Measurements from ENCODE around the gene TMEM178B. TPM values are rescaled to one million over a fixed set of nuclear protein-coding genes. Genes with fewer than 3 reads are reported as not detected.

The TMEM178B gene
- polyA plus RNA-seq, 2 of the 4 experiments (the other 2 are of a cell fraction): 0.88 to 0.93 TPM

GRCh38 chr7:141431140-141431479, 357.2 kb downstream of the TMEM178B start (continued):
- TF ChIP-seq KDM1A (IDR thresholded peaks at IDR 0.05; ENCODE audit: low read depth) (no peak), RARB (CRISPR knock-in tag; IDR thresholded peaks at IDR 0.05) (no peak), ZSCAN20 (CRISPR knock-in tag; IDR thresholded peaks at IDR 0.05) (no peak), HEYL (CRISPR knock-in tag; IDR thresholded peaks at IDR 0.05) (no peak), PHF8 (IDR thresholded peaks at IDR 0.05; ENCODE audit: borderline replicate concordance, low read depth) (no peak), NFE2L2 (conservative IDR thresholded peaks at IDR 0.05; ENCODE audit: low read length) (no peak), ZNF302 (CRISPR knock-in tag; IDR thresholded peaks at IDR 0.05) (no peak), HOXB13 (CRISPR knock-in tag; IDR thresholded peaks at IDR 0.05; ENCODE audit: low read depth) (no peak)

- no peak for FAIRE-seq
- ChIA-PET POLR2A (no interaction called here), CTCF (no interaction called here)
- no peak for DNase-seq (ENCODE audit: low read depth in 1 of 2, low spot score in 1 of 2)
- WGBS (ENCODE audit: missing lambda C conversion rate): 21% methylated on average over 1 of the region's 1 CpG
- no peak overlapping the region for H3K27ac ChIP-seq
- no peak for TF ChIP-seq MYC (IDR thresholded peaks at IDR 0.05; ENCODE audit: borderline replicate concordance, low read length)
- no peak for TF ChIP-seq HES2 (IDR thresholded peaks at IDR 0.05)
- no peak for TF ChIP-seq EHF (CRISPR knock-in tag; IDR thresholded peaks at IDR 0.05)
- TF ChIP-seq EP300 (IDR thresholded peaks at IDR 0.05): no peak
- no peak for TF ChIP-seq JUN (IDR thresholded peaks at IDR 0.05)
- TF ChIP-seq HEYL (CRISPR knock-in tag; IDR thresholded peaks at IDR 0.05): no peak
- H3K4me1 ChIP-seq: no peaks in the 10 kb centered on the region
- no peak overlapping the region for H3K4me2 ChIP-seq
- no peak overlapping the region for H3K4me3 ChIP-seq
- no peak for ATAC-seq
- peaks cover 5% of the 10 kb centered on the region; the same call in 1 of the 3 replicates for H3K9me3 ChIP-seq
Observed at GRCh38 chr7:141431711-141432110, 357.8 kb downstream of the TMEM178B start.

- WGBS (ENCODE audit: missing lambda C conversion rate): 29% methylated on average over 2 of the region's 2 CpGs
- CTCF ChIA-PET: no interaction called here
Observed at GRCh38 chr7:141433698-141434097, 359.8 kb downstream of the TMEM178B start.

More at GRCh38 chr7:141433698-141434097, 359.8 kb downstream of the TMEM178B start:
- no peaks in the 10 kb centered on the region for H3K4me1 ChIP-seq
- H3K9me3 ChIP-seq: no peaks in the 10 kb centered on the region; the same call in 2 of the 3 replicates
- H3K4me3 ChIP-seq: no peak overlapping the region
- TF ChIP-seq EHMT2 (IDR thresholded peaks at IDR 0.05; ENCODE audit: low read depth): no peak
- no peak for TF ChIP-seq NFE2L2 (conservative IDR thresholded peaks at IDR 0.05; ENCODE audit: low read length)
- TF ChIP-seq MAX (IDR thresholded peaks at IDR 0.05): no peak
- TF ChIP-seq USF2 (IDR thresholded peaks at IDR 0.05): no peak
- TF ChIP-seq BCL3 (IDR thresholded peaks at IDR 0.05): no peak
- TF ChIP-seq FOSL2 (IDR thresholded peaks at IDR 0.05): no peak
- no peak for TF ChIP-seq FOSL2 (CRISPR knock-in tag; IDR thresholded peaks at IDR 0.05)
- TF ChIP-seq JUN (IDR thresholded peaks at IDR 0.05): no peak
- TF ChIP-seq POLR2A (IDR thresholded peaks at IDR 0.05; ENCODE audit: low read length): no peak
- no peak for TF ChIP-seq REST (IDR thresholded peaks at IDR 0.05)
- no peak for TF ChIP-seq E2F6 (IDR thresholded peaks at IDR 0.05; ENCODE audit: borderline replicate concordance, low read depth)
- TF ChIP-seq CEBPB (IDR thresholded peaks at IDR 0.05): no peak
- TF ChIP-seq ATOH8 (CRISPR knock-in tag; IDR thresholded peaks at IDR 0.05; ENCODE audit: low read depth): no peak
- no peak for TF ChIP-seq RFX5 (IDR thresholded peaks at IDR 0.05)
- no peak for TF ChIP-seq CTCF (IDR thresholded peaks at IDR 0.05)
- TF ChIP-seq PHF8 (IDR thresholded peaks at IDR 0.05; ENCODE audit: borderline replicate concordance, low read depth): no peak
- TF ChIP-seq EP300 (IDR thresholded peaks at IDR 0.05): no peak
- POLR2A ChIA-PET: no interaction called here
- FAIRE-seq: no peak
- no peak for DNase-seq (ENCODE audit: low read depth in 1 of 2, low spot score in 1 of 2)
- ATAC-seq: no peak
- H3K4me2 ChIP-seq: no peak overlapping the region
- H3K27ac ChIP-seq: no peak overlapping the region

All from A549 (cell line).